K562 (cell line): ENCODE data around the gene DYRK4. TPM values are rescaled to one million over a fixed set of nuclear protein-coding genes. Genes with fewer than 3 reads are reported as not detected.

Source experiments
- ATAC-seq: fragments of 200-7000 bp; cut with Tn5 transposase; 3 replicates; pipeline ENCODE4 v1.9.1; 2020; ENCODE audit warnings: moderate library complexity
- BruUV-seq: library from RNA; stranded (reverse); fragments of 400-500 nt; replicated peaks from 2 replicates; lab custom pipeline; 2021; lab: Mats Ljungman, UMichigan
- CTCF ChIA-PET: fragments of 300-600 bp; formaldehyde crosslinking; extraction: SDS; loops from one replicate; lab custom pipeline; 2021; ENCODE audit warnings: low intra/inter-chr PET ratio; lab: Yijun Ruan, JAX
- POLR2A ChIA-PET: fragments of 300-600, 350-650 bp; sonication (Branson Sonifier 250); formaldehyde crosslinking; extraction: SDS; loops from one replicate; lab custom pipeline; 2021; ENCODE audit warnings: antibody characterized with exemption, inconsistent platforms; lab: Yijun Ruan, JAX
- DNase-seq, 4 experiments: peaks; one replicate each; pipeline versions ENCODE4 v3.0.0 to v3.0.0-alpha.2; 2011 to 2018; ENCODE audit warnings: low spot score in 3 of 4, mixed read lengths in 3 of 4; ENCODE audit errors: extremely low read depth in 1 of 4
- FAIRE-seq: peaks from 2 replicates; lab custom pipeline; 2011; peaks lifted over from hg19 to GRCh38; lab: Jason Lieb, UNC
- H2AFZ ChIP-seq: 2 replicates; pipeline ENCODE4 v1.6.0; 2011; ENCODE audit warnings: low read depth, low read length, control low read depth, inconsistent platforms
- H3K27ac ChIP-seq: fragments of 200-600 bp; 3 replicates; pipeline ENCODE4 v1.8.0; 2011; ENCODE audit warnings: low read depth, mild to moderate bottlenecking, control low read depth, inconsistent platforms, low read length, moderate library complexity, mixed read lengths; ENCODE audit errors: extremely low read depth
- H3K27me3 ChIP-seq, 2 experiments: fragments of 300-600 bp in 1 of 2; 2 replicates in 1 of 2; 3 replicates in 1 of 2; pipeline versions ENCODE4 v1.6.0 to v1.8.0; 2011; ENCODE audit warnings: inconsistent platforms in 2 of 2, low read length in 2 of 2, mild to moderate bottlenecking in 1 of 2, mixed read lengths in 1 of 2, moderate library complexity in 1 of 2; ENCODE audit not compliant: control insufficient read depth in 2 of 2, insufficient read depth in 2 of 2
- H3K36me3 ChIP-seq: fragments of 300-600 bp; 3 replicates; pipeline ENCODE4 v1.8.0; 2011; ENCODE audit warnings: mild to moderate bottlenecking, low read length, inconsistent platforms; ENCODE audit not compliant: control insufficient read depth, insufficient read depth
- H3K4me1 ChIP-seq, 2 experiments: fragments of 200-600 bp in 1 of 2; replicated peaks in 1 of 2; 2 replicates in 1 of 2; 3 replicates in 1 of 2; pipeline versions ENCODE4 v1.5.1 to v1.8.0; 2011; ENCODE audit warnings: inconsistent platforms in 2 of 2, low read length in 2 of 2, mild to moderate bottlenecking in 1 of 2, mixed read lengths in 1 of 2, moderate library complexity in 1 of 2; ENCODE audit not compliant: control insufficient read depth in 2 of 2, insufficient read depth in 2 of 2
- H3K4me2 ChIP-seq: 2 replicates; pipeline ENCODE4 v1.6.1; 2011; ENCODE audit warnings: low read length, control low read depth, inconsistent platforms, mixed read lengths; ENCODE audit not compliant: insufficient read depth
- H3K4me3 ChIP-seq: fragments of 200-600 bp; sonication (generic), shearing (Covaris generic); 2 replicates; pipeline ENCODE4 v1.5.1; 2016; ENCODE audit warnings: control low read depth, inconsistent platforms
- H3K79me2 ChIP-seq: fragments of 200-600 bp; 3 replicates; pipeline ENCODE4 v1.8.0; 2011; ENCODE audit warnings: low read length, inconsistent platforms; ENCODE audit not compliant: control insufficient read depth, insufficient read depth
- H3K9ac ChIP-seq, 2 experiments: 2 replicates each; pipeline versions ENCODE4 v1.6.0 to v1.6.1; 2011; ENCODE audit warnings: low read depth in 2 of 2, low read length in 2 of 2, control low read depth in 1 of 2, inconsistent platforms in 1 of 2, mild to moderate bottlenecking in 1 of 2, mixed read lengths in 1 of 2; ENCODE audit not compliant: insufficient read depth in 1 of 2
- H3K9me1 ChIP-seq: one replicate; pipeline ENCODE4 v1.6.0; 2011; ENCODE audit warnings: inconsistent platforms, mild to moderate bottlenecking, low read length, moderate library complexity; ENCODE audit not compliant: control insufficient read depth, insufficient read depth
- H3K9me3 ChIP-seq: replicated peaks from 2 replicates; pipeline ENCODE4 v1.5.1; 2011; ENCODE audit warnings: low read depth, low read length, inconsistent platforms; ENCODE audit not compliant: control insufficient read depth, insufficient read depth
- H4K20me1 ChIP-seq: replicated peaks from 2 replicates; pipeline ENCODE4 v1.6.1; 2011; ENCODE audit warnings: low read length, inconsistent platforms, mixed read lengths; ENCODE audit not compliant: control insufficient read depth, insufficient read depth
- ATF1 ChIP-seq, 2 experiments: fragments of 450-650 bp in 1 of 2; IDR thresholded peaks; 2 replicates each; pipeline ENCODE4 v1.6.1; 2016; ENCODE audit warnings: missing compliant biosample characterization in 1 of 2, missing genetic modification characterization in 1 of 2
- E2F4 ChIP-seq: sonication (generic); formaldehyde crosslinking; IDR thresholded peaks from 2 replicates; pipeline ENCODE4 v1.8.0; 2022; ENCODE audit warnings: mild to moderate bottlenecking, low read depth, missing genetic modification reagents
- E4F1 ChIP-seq: fragments of 250-450 bp; sonication (Bioruptor Pico); IDR thresholded peaks from 2 replicates; pipeline ENCODE4 v1.5.0; 2021; ENCODE audit warnings: mild to moderate bottlenecking, borderline replicate concordance
- GABPB1 ChIP-seq: sonication (generic); formaldehyde crosslinking; IDR thresholded peaks from 2 replicates; pipeline ENCODE4 v1.8.0; 2022; ENCODE audit warnings: mild to moderate bottlenecking, missing genetic modification reagents
- MTF1 ChIP-seq: fragments of 250-450 bp; sonication (Bioruptor Pico); IDR thresholded peaks from 2 replicates; pipeline ENCODE4 v1.9.0; 2021; ENCODE audit warnings: moderate library complexity, mild to moderate bottlenecking, inconsistent platforms, borderline replicate concordance
- RB1 ChIP-seq: fragments of 450-650 bp; IDR thresholded peaks from 2 replicates; pipeline ENCODE4 v1.6.1; 2017; ENCODE audit warnings: low read depth, mild to moderate bottlenecking
- RBM22 ChIP-seq: fragments of 200-400 bp; formaldehyde crosslinking; IDR thresholded peaks from 2 replicates; pipeline ENCODE4 v1.6.1; 2018; ENCODE audit warnings: low read length, low read depth; ENCODE audit not compliant: poor library complexity, severe bottlenecking
- SUPT5H ChIP-seq: fragments of 450-650 bp; IDR thresholded peaks from 2 replicates; pipeline ENCODE4 v1.6.1; 2016
- ZNF253 ChIP-seq: fragments of 250-450 bp; sonication (Bioruptor Pico); conservative IDR thresholded peaks from 2 replicates; pipeline ENCODE4 v1.6.1; 2021; ENCODE audit warnings: mild to moderate bottlenecking
- ZNF512 ChIP-seq: IDR thresholded peaks from 2 replicates; pipeline ENCODE4 v1.6.1; 2016; ENCODE audit warnings: missing genetic modification characterization, missing compliant biosample characterization
- ZSCAN29 ChIP-seq: fragments of 450-650 bp; IDR thresholded peaks from 2 replicates; pipeline ENCODE4 v1.6.1; 2017
- WGBS: fragments of 100-300 bp; shearing (Covaris generic); methylation state at CpG from one replicate; pipeline ENCODE4 v1.1.6; 2016; ENCODE audit warnings: low coverage, mixed read lengths; ENCODE audit not compliant: insufficient coverage; ENCODE audit errors: missing lambda C conversion rate; 5-methylcytosine and 5-hydroxymethylcytosine counted together
- in situ Hi-C: fragments of 300-500 bp; cut with MboI; formaldehyde crosslinking; loops from 4 replicates; pipeline ENCODE4 v1.15.0; 2018; ENCODE audit warnings: inconsistent platforms, mixed read lengths
- intact Hi-C: fragments of 100-400 bp; cut with micrococcal nuclease; formaldehyde crosslinking; loops from 2 replicates; pipeline ENCODE4 v1.14.2; 2022
- polyA plus RNA-seq, 8 experiments: library from polyadenylated mRNA; depleted of rRNA in 4 of 8; stranded (reverse) in 5 of 8; unstranded in 3 of 8; fragments of >200 nt; fragmentation: Nextera tagmentation in 2 of 8; fragmentation: Illumina TruSeq in 1 of 8; extraction: Ambion mirVana in 2 of 8; extraction: Trizol in 1 of 8; gene quantifications; 2 replicates each; pipeline versions ENCODE4 v1.2.1 to v1.2.3, GENCODE V29; 2011 to 2014; ENCODE audit warnings: inconsistent platforms in 1 of 8, missing spikeins in 1 of 8
- total RNA-seq, 7 experiments: library from RNA; depleted of rRNA in 6 of 7; stranded (reverse); fragments of >200 nt in 6 of 7; fragmentation: Illumina TruSeq in 2 of 7; extraction: Trizol in 2 of 7; gene quantifications; 2 replicates each; pipeline versions ENCODE4 v1.2.1 to v1.2.3, GENCODE V29; 2011 to 2021; ENCODE audit warnings: low replicate concordance in 1 of 7
- TF ChIP-seq, protein P1 (sequence below): fragments of 450-650 bp; formaldehyde crosslinking; IDR thresholded peaks from 2 replicates; pipeline ENCODE4 v1.4.0; 2020; ENCODE audit warnings: mild to moderate bottlenecking, moderate library complexity
- TF ChIP-seq, protein P2 (sequence below): fragments of 250-450 bp; sonication (Bioruptor Pico); IDR thresholded peaks from 2 replicates; pipeline ENCODE4 v1.8.0; 2021; ENCODE audit warnings: moderate library complexity, mild to moderate bottlenecking, inconsistent platforms

DYRK4 gene
- total and polyA plus RNA-seq, 9 of the 15 experiments (the other 6 are each of a cell fraction or from before 2014, with no cell fraction given): 13.4 to 37.4 (median 22.2) TPM

GRCh38 chr12:4595881-4596280 lies 33.9 kb downstream of the DYRK4 start:
- Histone ChIP-seq H3K9ac (no peak overlapping the region), H3K27ac (no peak overlapping the region), H2AFZ (no peak overlapping the region), H3K36me3 (no peaks in the 10 kb centered on the region), H3K9me3 (no peaks in the 10 kb centered on the region), H3K9me1 (no peaks in the 10 kb centered on the region), H3K79me2 (no peaks in the 10 kb centered on the region), H3K4me2 (no peak overlapping the region), H3K4me1 (no peaks in the 10 kb centered on the region), H3K27me3 (peaks cover 9 to 29% of the 10 kb centered on the region in 2 experiments; a peak in 3 of 5 replicates), H3K4me3 (no peak overlapping the region), H4K20me1 (no peaks in the 10 kb centered on the region)
- intact Hi-C loops (no loop called here), in situ Hi-C loops (no loop called here)
- ChIA-PET CTCF (no interaction called here), POLR2A (no interaction called here)
- DNase-seq (no peak), FAIRE-seq (no peak), ATAC-seq (no peak)
- no TSS peak for BruUV-seq
- WGBS: 2% methylated on average over 6 of the region's 6 CpGs
- TF ChIP-seq, protein P1, sequence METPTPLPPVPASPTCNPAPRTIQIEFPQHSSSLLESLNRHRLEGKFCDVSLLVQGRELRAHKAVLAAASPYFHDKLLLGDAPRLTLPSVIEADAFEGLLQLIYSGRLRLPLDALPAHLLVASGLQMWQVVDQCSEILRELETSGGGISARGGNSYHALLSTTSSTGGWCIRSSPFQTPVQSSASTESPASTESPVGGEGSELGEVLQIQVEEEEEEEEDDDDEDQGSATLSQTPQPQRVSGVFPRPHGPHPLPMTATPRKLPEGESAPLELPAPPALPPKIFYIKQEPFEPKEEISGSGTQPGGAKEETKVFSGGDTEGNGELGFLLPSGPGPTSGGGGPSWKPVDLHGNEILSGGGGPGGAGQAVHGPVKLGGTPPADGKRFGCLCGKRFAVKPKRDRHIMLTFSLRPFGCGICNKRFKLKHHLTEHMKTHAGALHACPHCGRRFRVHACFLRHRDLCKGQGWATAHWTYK: no peak
- TF ChIP-seq RB1 (no peak), ATF1 (CRISPR knock-in tag; IDR thresholded peaks at IDR 0.05) (no peak), ATF1 (tag; IDR thresholded peaks at IDR 0.05) (no peak), SUPT5H (no peak), E2F4 (CRISPR knock-in tag) (no peak), ZNF253 (CRISPR knock-in tag) (no peak), GABPB1 (no peak), ZSCAN29 (no peak), MTF1 (no peak), ZNF512 (tag) (no peak), E4F1 (no peak), RBM22 (no peak)
- TF ChIP-seq, protein P2, sequence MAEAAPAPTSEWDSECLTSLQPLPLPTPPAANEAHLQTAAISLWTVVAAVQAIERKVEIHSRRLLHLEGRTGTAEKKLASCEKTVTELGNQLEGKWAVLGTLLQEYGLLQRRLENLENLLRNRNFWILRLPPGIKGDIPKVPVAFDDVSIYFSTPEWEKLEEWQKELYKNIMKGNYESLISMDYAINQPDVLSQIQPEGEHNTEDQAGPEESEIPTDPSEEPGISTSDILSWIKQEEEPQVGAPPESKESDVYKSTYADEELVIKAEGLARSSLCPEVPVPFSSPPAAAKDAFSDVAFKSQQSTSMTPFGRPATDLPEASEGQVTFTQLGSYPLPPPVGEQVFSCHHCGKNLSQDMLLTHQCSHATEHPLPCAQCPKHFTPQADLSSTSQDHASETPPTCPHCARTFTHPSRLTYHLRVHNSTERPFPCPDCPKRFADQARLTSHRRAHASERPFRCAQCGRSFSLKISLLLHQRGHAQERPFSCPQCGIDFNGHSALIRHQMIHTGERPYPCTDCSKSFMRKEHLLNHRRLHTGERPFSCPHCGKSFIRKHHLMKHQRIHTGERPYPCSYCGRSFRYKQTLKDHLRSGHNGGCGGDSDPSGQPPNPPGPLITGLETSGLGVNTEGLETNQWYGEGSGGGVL (CRISPR knock-in tag): no peak
